ENCODE data around the gene ZNF865. TPM values are rescaled to one million over a fixed set of nuclear protein-coding genes. Genes with fewer than 3 reads are reported as not detected.
A peak's percentile ranks its signal among the peaks of the same experiment; 100 is the strongest.

The ZNF865 gene
- total RNA-seq, 3 donors from 2014 or later (not counting 1 experiment from before 2014, with no cell fraction given): 18.5 to 22.1 (median 20.9) TPM

GRCh38 chr19:55601084-55601483 lies 4.4 kb upstream of the ZNF865 start:
- Histone ChIP-seq H3K27ac (ENCODE audit: low read length) (peak overlapping the region; percentile 57), H3K36me3 (ENCODE audit: control insufficient read depth, insufficient read depth, low read length) (peaks cover 4% of the 10 kb centered on the region), H3K4me1 (ENCODE audit: control insufficient read depth, insufficient read depth, low read length) (peaks cover 34% of the 10 kb centered on the region), H3K9me3 (ENCODE audit: control insufficient read depth, insufficient read depth, low read length) (no peaks in the 10 kb centered on the region), H3K27me3 (ENCODE audit: control insufficient read depth, insufficient read depth, low read length) (no peaks in the 10 kb centered on the region), H3K4me3 (ENCODE audit: low read length) (peak overlapping the region; percentile 48)
- DNase-seq: no peak
- WGBS (ENCODE audit: insufficient coverage): 82% methylated on average over 4 of the region's 4 CpGs
- Mint-ChIP-seq H3K9me3 (no peaks in the 10 kb centered on the region), H3K27me3 (ENCODE audit: low read depth in 2 of 2) (no peaks in the 10 kb centered on the region), H3K4me3 (peak overlapping the region; percentile 96), H3K27ac (peak overlapping the region; percentile 86 to 99), H3K4me1 (peaks cover 34 to 50% of the 10 kb centered on the region in 2 donors), H3K36me3 (no peaks in the 10 kb centered on the region)
- no peak for ATAC-seq
- TF ChIP-seq CTCF (IDR thresholded peaks at IDR 0.05): no peak
- intact Hi-C loops (cut with micrococcal nuclease): no loop called here

- ATAC-seq (no peak), DNase-seq (no peak)
- H3K4me1 Mint-ChIP-seq: peaks cover 46 to 63% of the 10 kb centered on the region in 2 donors
- no peaks in the 10 kb centered on the region for H3K36me3 Mint-ChIP-seq
- 97% methylated on average over 60 of the region's 60 CpGs for WGBS (ENCODE audit: insufficient coverage)
- H3K27ac ChIP-seq (ENCODE audit: low read length): no peak overlapping the region
- H3K4me1 ChIP-seq (ENCODE audit: control insufficient read depth, insufficient read depth, low read length): peaks cover 43% of the 10 kb centered on the region
- no peaks in the 10 kb centered on the region for H3K27me3 Mint-ChIP-seq (ENCODE audit: low read depth in 2 of 2)
- H3K27ac Mint-ChIP-seq: peak overlapping the region in 1 of 2 donors; percentile 99
- intact Hi-C loops (cut with micrococcal nuclease): no loop called here
- no peaks in the 10 kb centered on the region for H3K9me3 ChIP-seq (ENCODE audit: control insufficient read depth, insufficient read depth, low read length)
- H3K4me3 Mint-ChIP-seq: peak overlapping the region; percentile 47
- no peaks in the 10 kb centered on the region for H3K9me3 Mint-ChIP-seq
- no peaks in the 10 kb centered on the region for H3K27me3 ChIP-seq (ENCODE audit: control insufficient read depth, insufficient read depth, low read length)
- H3K4me3 ChIP-seq (ENCODE audit: low read length): no peak overlapping the region
- no peak for TF ChIP-seq CTCF (IDR thresholded peaks at IDR 0.05)
- no peaks in the 10 kb centered on the region for H3K36me3 ChIP-seq (ENCODE audit: control insufficient read depth, insufficient read depth, low read length)
Observed at GRCh38 chr19:55602104-55603001, 3.1 kb upstream of the ZNF865 start.

GRCh38 chr19:55603115-55603514 lies 2.3 kb upstream of the ZNF865 start:
- H3K9me3 Mint-ChIP-seq: no peaks in the 10 kb centered on the region
- no peaks in the 10 kb centered on the region for H3K36me3 Mint-ChIP-seq
- no peak for TF ChIP-seq CTCF (IDR thresholded peaks at IDR 0.05)
- H3K9me3 ChIP-seq (ENCODE audit: control insufficient read depth, insufficient read depth, low read length): no peaks in the 10 kb centered on the region
- H3K27ac Mint-ChIP-seq: peak overlapping the region; percentile 29 to 95
- WGBS (ENCODE audit: insufficient coverage): 96% methylated on average over 21 of the region's 21 CpGs
- H3K36me3 ChIP-seq (ENCODE audit: control insufficient read depth, insufficient read depth, low read length): no peaks in the 10 kb centered on the region
- intact Hi-C loops (cut with micrococcal nuclease): no loop called here
- no peaks in the 10 kb centered on the region for H3K27me3 Mint-ChIP-seq (ENCODE audit: low read depth in 2 of 2)
- peaks cover 53 to 68% of the 10 kb centered on the region in 2 donors for H3K4me1 Mint-ChIP-seq
- DNase-seq: no peak
- H3K27ac ChIP-seq (ENCODE audit: low read length): no peak overlapping the region
- peaks cover 43% of the 10 kb centered on the region for H3K4me1 ChIP-seq (ENCODE audit: control insufficient read depth, insufficient read depth, low read length)
- no peak overlapping the region for H3K4me3 ChIP-seq (ENCODE audit: low read length)
- peak overlapping the region; percentile 71 for H3K4me3 Mint-ChIP-seq
- no peak for ATAC-seq
- no peaks in the 10 kb centered on the region for H3K27me3 ChIP-seq (ENCODE audit: control insufficient read depth, insufficient read depth, low read length)

Data from natural killer cell (primary cell).